Measurements from ENCODE around the gene SMARCA4.
"Not testable (repeated sequence)": the region's sequence is repeated elsewhere in the genome, so short reads cannot be mapped to it uniquely, and the experiment has no call there.

Gene SMARCA4

DNA sequence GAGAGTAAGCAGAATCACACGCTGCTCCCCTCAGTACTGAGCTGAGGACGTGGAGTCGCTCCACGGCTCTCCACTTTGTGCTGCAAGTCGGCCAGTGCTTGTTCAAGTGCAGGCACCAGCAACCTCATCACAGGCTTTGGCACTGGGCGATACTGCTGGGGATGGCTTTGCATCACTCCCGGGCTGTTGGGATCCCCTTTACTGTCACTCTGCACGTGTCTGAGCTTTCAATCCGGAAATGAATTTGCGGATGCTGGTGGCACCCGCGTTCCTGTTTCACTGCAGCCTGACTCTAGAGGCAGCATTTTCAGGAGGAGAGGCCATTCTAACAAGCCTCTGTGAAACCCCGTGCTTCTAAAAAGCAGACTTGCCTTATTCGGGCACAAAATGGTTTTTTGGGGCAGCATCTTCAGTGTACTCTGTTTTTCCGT, 19.1 kb downstream of the SMARCA4 start:
- no peak for DNase-seq (ENCODE audit: low spot score)

- no peak for DNase-seq (ENCODE audit: low spot score)
Measured at GRCh38 chr19:10981252-10981895, 20.5 kb downstream of the SMARCA4 start.

DNA sequence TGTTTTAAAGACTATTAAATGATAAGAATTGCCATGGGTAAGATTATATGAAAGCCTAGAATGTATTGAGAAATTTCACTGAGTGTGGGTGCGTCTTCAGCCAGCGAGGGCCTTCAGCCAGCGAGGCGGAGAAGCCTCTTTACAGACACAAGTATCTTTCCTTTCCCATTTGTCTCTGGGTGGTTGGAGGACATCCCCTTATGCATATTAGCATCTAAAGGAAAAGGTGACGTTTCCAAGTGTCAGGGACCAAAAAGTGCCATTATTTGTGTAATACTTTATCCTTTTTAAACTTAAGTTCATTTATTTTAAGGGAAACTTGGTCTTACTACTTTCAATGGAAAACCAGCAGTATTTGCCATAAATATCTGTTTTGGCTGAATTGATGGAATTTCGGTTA, 22.2 kb downstream of the SMARCA4 start:
- no peak for DNase-seq (ENCODE audit: low spot score)

DNA sequence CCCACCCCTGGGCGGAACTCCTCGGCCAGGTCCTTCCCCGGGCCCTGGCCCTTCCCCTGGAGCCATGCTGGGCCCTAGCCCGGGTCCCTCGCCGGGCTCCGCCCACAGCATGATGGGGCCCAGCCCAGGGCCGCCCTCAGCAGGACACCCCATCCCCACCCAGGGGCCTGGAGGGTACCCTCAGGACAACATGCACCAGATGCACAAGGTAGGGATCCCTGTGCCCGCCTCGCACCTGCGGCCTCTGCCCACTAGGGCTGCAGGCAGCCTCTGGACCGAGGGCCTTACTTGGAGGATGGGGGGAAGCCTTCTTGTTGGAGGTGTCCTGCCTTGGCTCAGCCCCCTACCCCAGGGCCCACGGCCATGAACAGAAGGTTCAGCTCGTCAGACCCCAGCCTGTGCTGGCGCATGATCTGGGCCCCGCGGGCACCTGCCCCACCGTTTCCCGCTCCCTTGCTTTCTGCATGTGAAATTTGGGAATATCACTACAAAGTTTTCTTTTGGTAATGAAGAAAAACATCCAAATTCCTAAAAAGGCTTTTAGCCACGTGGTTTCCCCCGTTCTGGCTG, 23.4 kb downstream of the SMARCA4 start:
- no peak for DNase-seq (ENCODE audit: low spot score)

GRCh38 chr19:10985502-10985901, 24.7 kb downstream of the SMARCA4 start:
- DNase-seq (ENCODE audit: low spot score), result no peak

GRCh38 chr19:10986301-10987127, 25.7 kb downstream of the SMARCA4 start:
- DNase-seq (ENCODE audit: low spot score), result no peak

DNA sequence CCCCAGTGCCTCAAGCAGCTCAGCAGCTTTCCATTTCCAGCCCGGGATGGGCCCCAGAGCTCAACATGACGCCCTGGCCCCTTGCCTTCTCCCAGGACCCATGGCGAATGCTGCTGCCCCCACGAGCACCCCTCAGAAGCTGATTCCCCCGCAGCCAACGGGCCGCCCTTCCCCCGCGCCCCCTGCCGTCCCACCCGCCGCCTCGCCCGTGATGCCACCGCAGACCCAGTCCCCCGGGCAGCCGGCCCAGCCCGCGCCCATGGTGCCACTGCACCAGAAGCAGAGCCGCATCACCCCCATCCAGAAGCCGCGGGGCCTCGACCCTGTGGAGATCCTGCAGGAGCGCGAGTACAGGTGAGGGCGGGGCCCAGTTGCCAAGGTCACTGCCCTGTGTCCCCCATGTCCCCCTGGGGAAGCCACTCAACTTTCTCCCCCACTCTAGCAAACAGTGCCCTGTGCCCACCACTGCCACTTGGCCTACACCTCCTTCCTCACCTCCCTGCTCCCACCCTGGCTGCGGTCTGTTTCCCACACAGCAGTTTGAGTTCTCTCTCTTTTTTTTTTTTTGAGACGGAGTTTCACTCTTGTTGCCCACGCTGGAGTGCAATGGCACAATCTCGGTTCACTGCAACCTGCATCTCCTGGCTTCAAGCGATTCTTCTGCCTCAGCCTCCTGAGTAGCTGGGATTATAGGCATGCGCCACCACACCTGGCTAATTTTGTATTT, 26.9 kb downstream of the SMARCA4 start:
- no peak for DNase-seq (ENCODE audit: low spot score)

GRCh38 chr19:10988380-10988779, 27.6 kb downstream of the SMARCA4 start:
- DNase-seq (ENCODE audit: low spot score), result no peak

GRCh38 chr19:10988921-10989320, 28.1 kb downstream of the SMARCA4 start:
- no peak for DNase-seq (ENCODE audit: low spot score)

- DNase-seq (ENCODE audit: low spot score), result no peak
Measured at GRCh38 chr19:10991076-10991475, 30.2 kb downstream of the SMARCA4 start.

DNA sequence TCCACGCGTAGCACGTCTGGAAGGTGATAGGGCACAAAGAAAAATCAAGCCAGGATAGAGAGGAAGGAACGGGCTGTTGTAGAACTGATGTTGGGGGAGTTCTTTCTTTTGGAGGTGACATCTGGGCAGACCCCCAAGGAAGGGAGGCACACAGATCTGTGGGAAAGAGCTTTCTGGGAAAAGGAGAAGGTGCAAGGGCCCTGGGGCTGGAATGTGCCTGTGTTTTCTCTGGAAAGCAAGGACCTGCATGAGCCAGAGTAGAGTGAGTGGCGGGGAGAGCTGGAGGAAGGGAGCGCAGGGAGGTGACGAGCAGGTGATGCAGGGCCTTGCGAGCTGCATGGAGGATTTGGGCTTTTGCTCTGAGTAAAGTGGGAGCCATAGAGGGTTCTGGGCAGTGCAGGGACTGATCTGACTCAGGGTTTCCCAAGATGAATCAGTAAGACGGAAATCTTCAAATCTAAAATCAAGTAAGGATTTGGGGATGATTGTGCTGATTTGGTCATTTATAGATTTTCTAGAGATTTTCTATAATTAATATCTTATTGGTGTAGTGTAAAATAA, 30.8 kb downstream of the SMARCA4 start:
- no peak for DNase-seq (ENCODE audit: low spot score)

DNA sequence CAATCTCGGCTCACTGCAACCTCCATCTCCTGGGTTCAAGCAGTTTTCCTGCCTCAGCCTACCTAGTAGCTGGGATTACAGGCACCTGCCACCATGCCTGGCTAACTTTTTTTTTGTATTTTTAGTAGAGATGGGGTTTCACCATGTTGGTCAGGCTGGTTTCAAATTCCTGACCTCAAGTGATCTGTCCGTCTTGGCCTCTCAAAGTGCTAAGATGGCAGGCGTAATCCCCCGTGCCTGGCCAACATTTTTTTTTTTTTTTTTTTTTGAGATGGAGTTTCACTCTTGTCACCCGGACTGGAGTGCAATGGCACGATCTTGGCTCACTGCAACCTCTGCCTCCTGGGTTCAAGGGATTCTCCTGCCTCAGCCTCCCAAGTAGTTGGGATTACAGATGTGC, 31.3 kb downstream of the SMARCA4 start:
- DNase-seq (ENCODE audit: low spot score), result not testable (repeated sequence)

GRCh38 chr19:10995926-10996600, 35.2 kb downstream of the SMARCA4 start:
- no peak for DNase-seq (ENCODE audit: low spot score)

DNA sequence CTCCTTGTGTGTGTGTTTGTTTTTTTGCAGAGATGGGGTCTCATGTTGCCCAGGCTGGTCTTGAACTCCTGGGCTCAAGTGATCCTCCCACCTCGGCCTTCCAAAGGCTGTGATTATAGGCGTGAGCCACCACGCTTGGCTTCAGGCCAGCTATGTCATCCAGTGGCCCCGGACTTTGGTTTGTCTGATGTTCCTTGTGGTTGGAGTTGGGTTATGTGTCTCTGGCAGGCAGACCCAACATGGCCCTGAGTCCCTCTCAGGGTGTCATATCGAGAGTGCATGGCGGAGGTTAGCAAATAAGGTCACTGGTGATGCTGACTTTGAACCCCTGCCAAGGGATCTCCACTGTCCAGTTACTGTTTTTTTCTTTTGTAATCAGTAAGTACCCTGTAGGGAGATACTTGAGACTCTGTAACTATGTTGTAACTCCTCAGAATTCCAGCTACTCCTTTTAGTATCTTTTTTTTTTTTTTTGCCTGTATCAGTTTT, 37.3 kb downstream of the SMARCA4 start:
- DNase-seq (ENCODE audit: low spot score), result no peak

GRCh38 chr19:10998666-10999065, 37.8 kb downstream of the SMARCA4 start:
- DNase-seq (ENCODE audit: low spot score), result no peak

GRCh38 chr19:11005521-11005920, 44.7 kb downstream of the SMARCA4 start:
- DNase-seq (ENCODE audit: low spot score), result no peak

- DNase-seq (ENCODE audit: low spot score), result no peak
Measured at GRCh38 chr19:11007385-11007784, 46.6 kb downstream of the SMARCA4 start.

GRCh38 chr19:11007962-11008532, 47.2 kb downstream of the SMARCA4 start:
- DNase-seq (ENCODE audit: low spot score), result no peak

- no peak for DNase-seq (ENCODE audit: low spot score)
Measured at GRCh38 chr19:11010041-11010440, 49.2 kb downstream of the SMARCA4 start.

GRCh38 chr19:11012507-11012906, 51.7 kb downstream of the SMARCA4 start:
- no peak for DNase-seq (ENCODE audit: low spot score)

- no peak for DNase-seq (ENCODE audit: low spot score)
Measured at GRCh38 chr19:11013771-11014170, 52.9 kb downstream of the SMARCA4 start.
